ENCODE results near the gene NIF3L1. TPM values are rescaled to one million over a fixed set of nuclear protein-coding genes. Genes with fewer than 3 reads are reported as not detected.

The NIF3L1 gene
- 36.5 to 46.9 TPM (median 38.1 TPM) in 5 replicates for total RNA-seq (2022; extraction: Qiagen RNA extraction)

GRCh38 chr2:200888704-200889625, at the start of gene NIF3L1, which contains the start of gene PPIL3:
Gene NIF3L1 (plus strand): TSS chr2:200889371. CDS start chr2:200891944, 2,573 bp downstream.
Gene PPIL3 (minus strand): TSS chr2:200889077. CDS start chr2:200887615, 1,462 bp downstream.

GRCh38 chr2:200864176-200865034, 24.8 kb upstream of the NIF3L1 start, which contains the start of gene CLK1:
Gene CLK1 (minus strand): TSS chr2:200864658. CDS start chr2:200861862, 2,796 bp downstream.

Other genes with a start within 250 kb of the NIF3L1 start
- gene BZW1, start 77.5 kb upstream of the NIF3L1 start, total RNA-seq (2022; extraction: Qiagen RNA extraction) = 358 to 773 TPM (median 439 TPM) in 5 replicates
- 30.1 to 39.2 TPM (median 34.1 TPM) in 5 replicates for gene CLK1, start 24.7 kb upstream of the NIF3L1 start, total RNA-seq (2022; extraction: Qiagen RNA extraction)
- gene PPIL3, start 294 bp upstream of the NIF3L1 start, total RNA-seq (2022; extraction: Qiagen RNA extraction) = 20.4 to 28.6 TPM (median 23.9 TPM) in 5 replicates
- 12.0 to 14.9 TPM (median 14.0 TPM) in 5 replicates for gene ORC2, start 74.3 kb downstream of the NIF3L1 start, total RNA-seq (2022; extraction: Qiagen RNA extraction)
- 2.9 to 5.1 TPM (median 4.6 TPM) in 5 replicates for gene HYCC2, start 182.3 kb downstream of the NIF3L1 start, total RNA-seq (2022; extraction: Qiagen RNA extraction)
- 126 to 145 TPM (median 134 TPM) in 5 replicates for gene NDUFB3, start 182.6 kb downstream of the NIF3L1 start, total RNA-seq (2022; extraction: Qiagen RNA extraction)
- gene CFLAR, start 226.8 kb downstream of the NIF3L1 start, total RNA-seq (2022; extraction: Qiagen RNA extraction) = 82.5 to 120 TPM (median 99.8 TPM) in 5 replicates